GM12878 (cell line): ENCODE results near the gene UBXN11. TPM values are rescaled to one million over a fixed set of nuclear protein-coding genes. Genes with fewer than 3 reads are reported as not detected.

ENCODE experiments used
- E4F1 ChIP-seq: fragments of 450-650 bp; IDR thresholded peaks from 2 replicates; pipeline ENCODE4 v1.6.1; 2018; ENCODE audit warnings: borderline replicate concordance, mild to moderate bottlenecking; ENCODE audit not compliant: partially characterized antibody
- NBN ChIP-seq: fragments of 450-650 bp; IDR thresholded peaks from 2 replicates; pipeline ENCODE4 v1.6.1; 2016
- NR2C2 ChIP-seq: IDR thresholded peaks from 2 replicates; pipeline ENCODE4 v1.6.1; 2011; ENCODE audit warnings: borderline replicate concordance, low read depth; ENCODE audit not compliant: control insufficient read depth, insufficient read length
- PRDM15 ChIP-seq: fragments of 450-650 bp; formaldehyde crosslinking; IDR thresholded peaks from 2 replicates; pipeline ENCODE4 v1.4.0; 2020; ENCODE audit warnings: mild to moderate bottlenecking, moderate library complexity
- SRF ChIP-seq, 2 experiments: IDR thresholded peaks; 2 replicates each; pipeline ENCODE4 v1.6.1; 2011; ENCODE audit warnings: low read depth in 2 of 2, low read length in 2 of 2, mild to moderate bottlenecking in 1 of 2, moderate library complexity in 1 of 2
- TAF1 ChIP-seq: IDR thresholded peaks from 2 replicates; pipeline ENCODE4 v1.6.1; 2011; ENCODE audit warnings: mild to moderate bottlenecking, low read depth, low read length, borderline replicate concordance
- TCF7 ChIP-seq: IDR thresholded peaks from 2 replicates; pipeline ENCODE4 v1.6.1; 2014; ENCODE audit warnings: antibody characterized with exemption, borderline replicate concordance
- YBX1 ChIP-seq: fragments of 450-650 bp; IDR thresholded peaks from 2 replicates; pipeline ENCODE4 v1.6.1; 2016; ENCODE audit warnings: antibody characterized with exemption
- YY1 ChIP-seq: IDR thresholded peaks from 2 replicates; pipeline ENCODE4 v1.6.1; 2011; ENCODE audit warnings: low read depth, mild to moderate bottlenecking, low read length
- ZBED1 ChIP-seq: IDR thresholded peaks from 2 replicates; pipeline ENCODE4 v1.6.1; 2016; ENCODE audit warnings: borderline replicate concordance
- polyA plus RNA-seq, 11 experiments: library from polyadenylated mRNA; depleted of rRNA in 4 of 11; unstranded in 6 of 11; stranded (reverse) in 5 of 11; fragments of >200 nt; fragmentation: Nextera tagmentation in 4 of 11; fragmentation: Illumina TruSeq in 1 of 11; extraction: Ambion mirVana in 4 of 11; extraction: Trizol in 1 of 11; gene quantifications; 1 replicate in 1 of 11; 2 replicates in 10 of 11; pipeline versions ENCODE4 v1.2.1 to v1.2.3, GENCODE V29; 2011 to 2016; ENCODE audit warnings: inconsistent platforms in 2 of 11, missing spikeins in 2 of 11, low read depth in 1 of 11
- total RNA-seq, 4 experiments: library from RNA; depleted of rRNA in 3 of 4; stranded (reverse); fragments of >200 nt in 3 of 4; fragmentation: Illumina TruSeq in 1 of 4; extraction: Trizol in 1 of 4; gene quantifications; 2 replicates each; pipeline versions ENCODE4 v1.2.1 to v1.2.3, GENCODE V29; 2013 to 2021
- TF ChIP-seq, protein P1 (sequence below): IDR thresholded peaks from 2 replicates; pipeline ENCODE4 v1.6.1; 2012; ENCODE audit warnings: low read depth, low read length, improper control_type of control experiment
- TF ChIP-seq, protein P2 (sequence below): fragments of 450-650 bp; conservative IDR thresholded peaks from 2 replicates; pipeline ENCODE4 v1.6.1; 2017; ENCODE audit warnings: mild to moderate bottlenecking, moderate library complexity
- TF ChIP-seq, protein P3 (sequence below): fragments of 450-650 bp; IDR thresholded peaks from 2 replicates; pipeline ENCODE4 v1.6.1; 2017; ENCODE audit warnings: mild to moderate bottlenecking, moderate library complexity

The UBXN11 gene
- total and polyA plus RNA-seq, 10 of the 15 experiments (the other 5 are each of a cell fraction or from before 2014, with no cell fraction given) = 0.32 to 34.4 (median 9.6) TPM

- TF ChIP-seq, protein P1, sequence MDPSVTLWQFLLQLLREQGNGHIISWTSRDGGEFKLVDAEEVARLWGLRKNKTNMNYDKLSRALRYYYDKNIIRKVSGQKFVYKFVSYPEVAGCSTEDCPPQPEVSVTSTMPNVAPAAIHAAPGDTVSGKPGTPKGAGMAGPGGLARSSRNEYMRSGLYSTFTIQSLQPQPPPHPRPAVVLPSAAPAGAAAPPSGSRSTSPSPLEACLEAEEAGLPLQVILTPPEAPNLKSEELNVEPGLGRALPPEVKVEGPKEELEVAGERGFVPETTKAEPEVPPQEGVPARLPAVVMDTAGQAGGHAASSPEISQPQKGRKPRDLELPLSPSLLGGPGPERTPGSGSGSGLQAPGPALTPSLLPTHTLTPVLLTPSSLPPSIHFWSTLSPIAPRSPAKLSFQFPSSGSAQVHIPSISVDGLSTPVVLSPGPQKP = no peak
- TF ChIP-seq TAF1 (no peak), NBN (0 out of 2 replicates have a peak, but pooled peaks have one; percentile 2), YY1 (peak; percentile 7; the same call in 1 of the 2 replicates), NR2C2 (no peak), PRDM15 (0 out of 2 replicates have a peak, but pooled peaks have one; percentile 41), E4F1 (no peak), SRF (IDR thresholded peaks at IDR 0.05; ENCODE audit: low read depth in 2 of 2, low read length in 2 of 2) (no peak), YBX1 (no peak), TCF7 (no peak), ZBED1 (no peak)
- TF ChIP-seq, protein P2, sequence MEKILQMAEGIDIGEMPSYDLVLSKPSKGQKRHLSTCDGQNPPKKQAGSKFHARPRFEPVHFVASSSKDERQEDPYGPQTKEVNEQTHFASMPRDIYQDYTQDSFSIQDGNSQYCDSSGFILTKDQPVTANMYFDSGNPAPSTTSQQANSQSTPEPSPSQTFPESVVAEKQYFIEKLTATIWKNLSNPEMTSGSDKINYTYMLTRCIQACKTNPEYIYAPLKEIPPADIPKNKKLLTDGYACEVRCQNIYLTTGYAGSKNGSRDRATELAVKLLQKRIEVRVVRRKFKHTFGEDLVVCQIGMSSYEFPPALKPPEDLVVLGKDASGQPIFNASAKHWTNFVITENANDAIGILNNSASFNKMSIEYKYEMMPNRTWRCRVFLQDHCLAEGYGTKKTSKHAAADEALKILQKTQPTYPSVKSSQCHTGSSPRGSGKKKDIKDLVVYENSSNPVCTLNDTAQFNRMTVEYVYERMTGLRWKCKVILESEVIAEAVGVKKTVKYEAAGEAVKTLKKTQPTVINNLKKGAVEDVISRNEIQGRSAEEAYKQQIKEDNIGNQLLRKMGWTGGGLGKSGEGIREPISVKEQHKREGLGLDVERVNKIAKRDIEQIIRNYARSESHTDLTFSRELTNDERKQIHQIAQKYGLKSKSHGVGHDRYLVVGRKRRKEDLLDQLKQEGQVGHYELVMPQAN = no peak
- TF ChIP-seq, protein P3, sequence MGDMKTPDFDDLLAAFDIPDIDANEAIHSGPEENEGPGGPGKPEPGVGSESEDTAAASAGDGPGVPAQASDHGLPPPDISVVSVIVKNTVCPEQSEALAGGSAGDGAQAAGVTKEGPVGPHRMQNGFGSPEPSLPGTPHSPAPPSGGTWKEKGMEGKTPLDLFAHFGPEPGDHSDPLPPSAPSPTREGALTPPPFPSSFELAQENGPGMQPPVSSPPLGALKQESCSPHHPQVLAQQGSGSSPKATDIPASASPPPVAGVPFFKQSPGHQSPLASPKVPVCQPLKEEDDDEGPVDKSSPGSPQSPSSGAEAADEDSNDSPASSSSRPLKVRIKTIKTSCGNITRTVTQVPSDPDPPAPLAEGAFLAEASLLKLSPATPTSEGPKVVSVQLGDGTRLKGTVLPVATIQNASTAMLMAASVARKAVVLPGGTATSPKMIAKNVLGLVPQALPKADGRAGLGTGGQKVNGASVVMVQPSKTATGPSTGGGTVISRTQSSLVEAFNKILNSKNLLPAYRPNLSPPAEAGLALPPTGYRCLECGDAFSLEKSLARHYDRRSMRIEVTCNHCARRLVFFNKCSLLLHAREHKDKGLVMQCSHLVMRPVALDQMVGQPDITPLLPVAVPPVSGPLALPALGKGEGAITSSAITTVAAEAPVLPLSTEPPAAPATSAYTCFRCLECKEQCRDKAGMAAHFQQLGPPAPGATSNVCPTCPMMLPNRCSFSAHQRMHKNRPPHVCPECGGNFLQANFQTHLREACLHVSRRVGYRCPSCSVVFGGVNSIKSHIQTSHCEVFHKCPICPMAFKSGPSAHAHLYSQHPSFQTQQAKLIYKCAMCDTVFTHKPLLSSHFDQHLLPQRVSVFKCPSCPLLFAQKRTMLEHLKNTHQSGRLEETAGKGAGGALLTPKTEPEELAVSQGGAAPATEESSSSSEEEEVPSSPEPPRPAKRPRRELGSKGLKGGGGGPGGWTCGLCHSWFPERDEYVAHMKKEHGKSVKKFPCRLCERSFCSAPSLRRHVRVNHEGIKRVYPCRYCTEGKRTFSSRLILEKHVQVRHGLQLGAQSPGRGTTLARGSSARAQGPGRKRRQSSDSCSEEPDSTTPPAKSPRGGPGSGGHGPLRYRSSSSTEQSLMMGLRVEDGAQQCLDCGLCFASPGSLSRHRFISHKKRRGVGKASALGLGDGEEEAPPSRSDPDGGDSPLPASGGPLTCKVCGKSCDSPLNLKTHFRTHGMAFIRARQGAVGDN = peak; percentile 75
Measured at GRCh38 chr1:26289158-26290059, 17.0 kb downstream of the UBXN11 start (continued).
